K562 (cell line): ENCODE measurements around the gene NEK5. TPM values are rescaled to one million over a fixed set of nuclear protein-coding genes. Genes with fewer than 3 reads are reported as not detected.

ENCODE experiments used
- ATAC-seq: fragments of 200-7000 bp; cut with Tn5 transposase; 3 replicates; pipeline ENCODE4 v1.9.1; 2020; ENCODE audit warnings: moderate library complexity
- BruUV-seq: library from RNA; stranded (reverse); fragments of 400-500 nt; replicated peaks from 2 replicates; lab custom pipeline; 2021; lab: Mats Ljungman, UMichigan
- CTCF ChIA-PET: fragments of 300-600 bp; formaldehyde crosslinking; extraction: SDS; loops from one replicate; lab custom pipeline; 2021; ENCODE audit warnings: low intra/inter-chr PET ratio; lab: Yijun Ruan, JAX
- POLR2A ChIA-PET: fragments of 300-600, 350-650 bp; sonication (Branson Sonifier 250); formaldehyde crosslinking; extraction: SDS; loops from one replicate; lab custom pipeline; 2021; ENCODE audit warnings: antibody characterized with exemption, inconsistent platforms; lab: Yijun Ruan, JAX
- DNase-seq, 4 experiments: peaks; one replicate each; pipeline versions ENCODE4 v3.0.0 to v3.0.0-alpha.2; 2011 to 2018; ENCODE audit warnings: low spot score in 3 of 4, mixed read lengths in 3 of 4; ENCODE audit errors: extremely low read depth in 1 of 4
- FAIRE-seq: peaks from 2 replicates; lab custom pipeline; 2011; peaks lifted over from hg19 to GRCh38; lab: Jason Lieb, UNC
- H2AFZ ChIP-seq: 2 replicates; pipeline ENCODE4 v1.6.0; 2011; ENCODE audit warnings: low read depth, low read length, control low read depth, inconsistent platforms
- H3K27ac ChIP-seq: fragments of 200-600 bp; 3 replicates; pipeline ENCODE4 v1.8.0; 2011; ENCODE audit warnings: low read depth, mild to moderate bottlenecking, control low read depth, inconsistent platforms, low read length, moderate library complexity, mixed read lengths; ENCODE audit errors: extremely low read depth
- H3K27me3 ChIP-seq, 2 experiments: fragments of 300-600 bp in 1 of 2; 2 replicates in 1 of 2; 3 replicates in 1 of 2; pipeline versions ENCODE4 v1.6.0 to v1.8.0; 2011; ENCODE audit warnings: inconsistent platforms in 2 of 2, low read length in 2 of 2, mild to moderate bottlenecking in 1 of 2, mixed read lengths in 1 of 2, moderate library complexity in 1 of 2; ENCODE audit not compliant: control insufficient read depth in 2 of 2, insufficient read depth in 2 of 2
- H3K36me3 ChIP-seq: fragments of 300-600 bp; 3 replicates; pipeline ENCODE4 v1.8.0; 2011; ENCODE audit warnings: mild to moderate bottlenecking, low read length, inconsistent platforms; ENCODE audit not compliant: control insufficient read depth, insufficient read depth
- H3K4me1 ChIP-seq, 2 experiments: fragments of 200-600 bp in 1 of 2; replicated peaks in 1 of 2; 2 replicates in 1 of 2; 3 replicates in 1 of 2; pipeline versions ENCODE4 v1.5.1 to v1.8.0; 2011; ENCODE audit warnings: inconsistent platforms in 2 of 2, low read length in 2 of 2, mild to moderate bottlenecking in 1 of 2, mixed read lengths in 1 of 2, moderate library complexity in 1 of 2; ENCODE audit not compliant: control insufficient read depth in 2 of 2, insufficient read depth in 2 of 2
- H3K4me2 ChIP-seq: 2 replicates; pipeline ENCODE4 v1.6.1; 2011; ENCODE audit warnings: low read length, control low read depth, inconsistent platforms, mixed read lengths; ENCODE audit not compliant: insufficient read depth
- H3K4me3 ChIP-seq: fragments of 200-600 bp; sonication (generic), shearing (Covaris generic); 2 replicates; pipeline ENCODE4 v1.5.1; 2016; ENCODE audit warnings: control low read depth, inconsistent platforms
- H3K79me2 ChIP-seq: fragments of 200-600 bp; 3 replicates; pipeline ENCODE4 v1.8.0; 2011; ENCODE audit warnings: low read length, inconsistent platforms; ENCODE audit not compliant: control insufficient read depth, insufficient read depth
- H3K9ac ChIP-seq, 2 experiments: 2 replicates each; pipeline versions ENCODE4 v1.6.0 to v1.6.1; 2011; ENCODE audit warnings: low read depth in 2 of 2, low read length in 2 of 2, control low read depth in 1 of 2, inconsistent platforms in 1 of 2, mild to moderate bottlenecking in 1 of 2, mixed read lengths in 1 of 2; ENCODE audit not compliant: insufficient read depth in 1 of 2
- H3K9me1 ChIP-seq: one replicate; pipeline ENCODE4 v1.6.0; 2011; ENCODE audit warnings: inconsistent platforms, mild to moderate bottlenecking, low read length, moderate library complexity; ENCODE audit not compliant: control insufficient read depth, insufficient read depth
- H3K9me3 ChIP-seq: replicated peaks from 2 replicates; pipeline ENCODE4 v1.5.1; 2011; ENCODE audit warnings: low read depth, low read length, inconsistent platforms; ENCODE audit not compliant: control insufficient read depth, insufficient read depth
- H4K20me1 ChIP-seq: replicated peaks from 2 replicates; pipeline ENCODE4 v1.6.1; 2011; ENCODE audit warnings: low read length, inconsistent platforms, mixed read lengths; ENCODE audit not compliant: control insufficient read depth, insufficient read depth
- CBX1 ChIP-seq: sonication (generic); IDR thresholded peaks from 2 replicates; pipeline ENCODE4 v1.6.1; 2016; ENCODE audit warnings: antibody characterized with exemption, low read depth, mild to moderate bottlenecking
- CBX2 ChIP-seq: fragments of 200-600 bp; sonication (generic); IDR thresholded peaks from one replicate; pipeline ENCODE4 v1.6.1; 2012; ENCODE audit warnings: mild to moderate bottlenecking, low read length, inconsistent platforms; ENCODE audit not compliant: insufficient read depth, poor library complexity, severe bottlenecking
- CEBPB ChIP-seq: fragments of 450-650 bp; IDR thresholded peaks from 2 replicates; pipeline ENCODE4 v1.6.1; 2016; ENCODE audit warnings: missing genetic modification characterization, missing compliant biosample characterization
- DNMT1 ChIP-seq: fragments of 450-650 bp; IDR thresholded peaks from 2 replicates; pipeline ENCODE4 v1.6.1; 2016; ENCODE audit warnings: antibody characterized with exemption, mild to moderate bottlenecking
- EP400 ChIP-seq: fragments of 450-650 bp; IDR thresholded peaks from 2 replicates; pipeline ENCODE4 v1.6.1; 2017; ENCODE audit warnings: antibody characterized with exemption, mild to moderate bottlenecking, moderate library complexity
- GABPA ChIP-seq: fragments of 200-800 bp; sonication (Bioruptor generic); conservative IDR thresholded peaks from 2 replicates; pipeline ENCODE4 v1.6.1; 2016; ENCODE audit warnings: low read depth, missing genetic modification characterization, missing compliant biosample characterization
- GATA2 ChIP-seq: sonication (generic); formaldehyde crosslinking; IDR thresholded peaks from 2 replicates; pipeline ENCODE4 v1.4.0; 2020; ENCODE audit warnings: mild to moderate bottlenecking, missing genetic modification reagents
- MAFG ChIP-seq: fragments of 450-650 bp; conservative IDR thresholded peaks from 2 replicates; pipeline ENCODE4 v1.6.1; 2016; ENCODE audit warnings: missing genetic modification characterization, missing compliant biosample characterization
- NFXL1 ChIP-seq: fragments of 450-650 bp; formaldehyde crosslinking; IDR thresholded peaks from 2 replicates; pipeline ENCODE4 v1.4.0; 2021; ENCODE audit warnings: mild to moderate bottlenecking
- PHF8 ChIP-seq: fragments of 200-600 bp; sonication (generic); IDR thresholded peaks from 2 replicates; pipeline ENCODE4 v1.6.1; 2012; ENCODE audit warnings: mixed run types, mild to moderate bottlenecking, inconsistent platforms, low read length, moderate library complexity, borderline replicate concordance
- TARDBP ChIP-seq: fragments of 450-650 bp; IDR thresholded peaks from 2 replicates; pipeline ENCODE4 v1.6.1; 2016
- TCFL5 ChIP-seq: fragments of 250-450 bp; sonication (Bioruptor Pico); conservative IDR thresholded peaks from 2 replicates; pipeline ENCODE4 v1.6.1; 2021; ENCODE audit warnings: mild to moderate bottlenecking, moderate library complexity, matching md5 sums
- ZBTB7A ChIP-seq: IDR thresholded peaks from 2 replicates; pipeline ENCODE4 v1.6.1; 2011; ENCODE audit warnings: low read depth, mild to moderate bottlenecking, low read length, moderate library complexity, borderline replicate concordance; ENCODE audit not compliant: control insufficient read depth
- ZNF175 ChIP-seq: fragments of 200-800 bp; sonication (Bioruptor generic); IDR thresholded peaks from 2 replicates; pipeline ENCODE4 v1.6.1; 2016; ENCODE audit warnings: low read depth, mild to moderate bottlenecking, missing genetic modification characterization, missing compliant biosample characterization
- ZNF436 ChIP-seq: fragments of 250-450, 450-650 bp; sonication (Bioruptor Pico); formaldehyde crosslinking; IDR thresholded peaks from 2 replicates; pipeline ENCODE4 v1.7.0; 2020; ENCODE audit warnings: mild to moderate bottlenecking
- ZSCAN32 ChIP-seq: fragments of 450-650 bp; formaldehyde crosslinking; IDR thresholded peaks from 2 replicates; pipeline ENCODE4 v1.4.0; 2020; ENCODE audit warnings: mild to moderate bottlenecking, moderate library complexity
- WGBS: fragments of 100-300 bp; shearing (Covaris generic); methylation state at CpG from one replicate; pipeline ENCODE4 v1.1.6; 2016; ENCODE audit warnings: low coverage, mixed read lengths; ENCODE audit not compliant: insufficient coverage; ENCODE audit errors: missing lambda C conversion rate; 5-methylcytosine and 5-hydroxymethylcytosine counted together
- in situ Hi-C: fragments of 300-500 bp; cut with MboI; formaldehyde crosslinking; loops from 4 replicates; pipeline ENCODE4 v1.15.0; 2018; ENCODE audit warnings: inconsistent platforms, mixed read lengths
- intact Hi-C: fragments of 100-400 bp; cut with micrococcal nuclease; formaldehyde crosslinking; loops from 2 replicates; pipeline ENCODE4 v1.14.2; 2022
- polyA plus RNA-seq, 8 experiments: library from polyadenylated mRNA; depleted of rRNA in 4 of 8; stranded (reverse) in 5 of 8; unstranded in 3 of 8; fragments of >200 nt; fragmentation: Nextera tagmentation in 2 of 8; fragmentation: Illumina TruSeq in 1 of 8; extraction: Ambion mirVana in 2 of 8; extraction: Trizol in 1 of 8; gene quantifications; 2 replicates each; pipeline versions ENCODE4 v1.2.1 to v1.2.3, GENCODE V29; 2011 to 2014; ENCODE audit warnings: inconsistent platforms in 1 of 8, missing spikeins in 1 of 8
- total RNA-seq, 7 experiments: library from RNA; depleted of rRNA in 6 of 7; stranded (reverse); fragments of >200 nt in 6 of 7; fragmentation: Illumina TruSeq in 2 of 7; extraction: Trizol in 2 of 7; gene quantifications; 2 replicates each; pipeline versions ENCODE4 v1.2.1 to v1.2.3, GENCODE V29; 2011 to 2021; ENCODE audit warnings: low replicate concordance in 1 of 7
- TF ChIP-seq, protein P1 (sequence below): fragments of 250-450 bp; sonication (Bioruptor Pico); IDR thresholded peaks from 2 replicates; pipeline ENCODE4 v1.4.0; 2020; ENCODE audit warnings: mild to moderate bottlenecking, moderate library complexity
- TF ChIP-seq, protein P2 (sequence below): fragments of 450-650 bp; IDR thresholded peaks from 2 replicates; pipeline ENCODE4 v1.6.1; 2016; ENCODE audit warnings: missing biosample characterization, missing genetic modification characterization
- TF ChIP-seq, protein P3 (sequence below): fragments of 450-650 bp; formaldehyde crosslinking; IDR thresholded peaks from 2 replicates; pipeline ENCODE4 v1.4.0; 2022; ENCODE audit warnings: mild to moderate bottlenecking, moderate library complexity

NEK5 gene
- total and polyA plus RNA-seq, 9 of the 15 experiments (the other 6 are each of a cell fraction or from before 2014, with no cell fraction given), result 0.09 to 0.44 (median 0.33) TPM

DNA sequence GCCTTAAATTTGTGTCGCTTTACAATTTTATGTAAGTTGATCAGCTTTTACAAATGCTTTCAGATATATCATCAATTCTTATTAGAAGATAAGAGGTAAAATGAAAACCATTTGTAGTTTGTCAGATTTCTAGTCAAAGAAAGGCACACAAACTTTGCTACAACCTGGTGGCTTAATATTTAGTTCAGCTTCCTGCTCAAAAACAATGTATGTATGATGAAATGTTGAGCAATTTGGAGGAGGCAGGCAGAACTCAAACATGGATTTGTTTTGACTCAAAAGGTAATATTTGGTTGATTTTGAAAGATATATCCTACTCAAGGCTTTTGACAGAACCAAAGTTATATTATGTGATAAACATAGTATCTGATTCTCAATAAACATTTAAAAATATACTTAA, 24.2 kb downstream of the NEK5 start:
- Histone ChIP-seq H4K20me1 (no peaks in the 10 kb centered on the region), H3K4me2 (no peak overlapping the region), H3K9me1 (no peaks in the 10 kb centered on the region), H3K27ac (no peak overlapping the region), H3K79me2 (no peaks in the 10 kb centered on the region), H3K9me3 (no peaks in the 10 kb centered on the region), H3K4me1 (no peaks in the 10 kb centered on the region; a peak in 1 of 5 replicates), H2AFZ (no peak overlapping the region), H3K36me3 (no peaks in the 10 kb centered on the region), H3K4me3 (no peak overlapping the region), H3K9ac (no peak overlapping the region), H3K27me3 (no peaks in the 10 kb centered on the region)
- DNase-seq, result no peak
- FAIRE-seq, result no peak
- POLR2A ChIA-PET, result interaction anchor here (0.9 kb wide), 1 partner anchor 126 kb away, joined by 3 read pairs; no protein-coding TSS in a partner anchor
- ATAC-seq, result peak; percentile 61; the same call in 2 of the 3 replicates
- CTCF ChIA-PET, result no interaction called here
- in situ Hi-C loops, result no loop called here
- intact Hi-C loops, result no loop called here
- 46% methylated on average over 1 of the region's 1 CpG for WGBS
- no TSS peak for BruUV-seq
- TF ChIP-seq CBX1, result no peak
- 0 out of 2 replicates have a peak, but pooled peaks have one; percentile 39 for TF ChIP-seq CEBPB (tag)
- no peak for TF ChIP-seq DNMT1
- no peak for TF ChIP-seq TCFL5 (CRISPR knock-in tag)
- 0 out of 2 replicates have a peak, but pooled peaks have one; percentile 15 for TF ChIP-seq GABPA (tag)
- no peak for TF ChIP-seq MAFG
- TF ChIP-seq ZSCAN32 (CRISPR knock-in tag), result peak; percentile 49; the same call in 1 of the 2 replicates
- no peak for TF ChIP-seq NFXL1
- 0 out of 2 replicates have a peak, but pooled peaks have one; percentile 33 for TF ChIP-seq ZNF175 (CRISPR knock-in tag)
- no peak for TF ChIP-seq TARDBP
- no peak for TF ChIP-seq CBX2
- TF ChIP-seq GATA2 (CRISPR knock-in tag), result no peak
- TF ChIP-seq ZBTB7A, result no peak
- TF ChIP-seq, protein P1, sequence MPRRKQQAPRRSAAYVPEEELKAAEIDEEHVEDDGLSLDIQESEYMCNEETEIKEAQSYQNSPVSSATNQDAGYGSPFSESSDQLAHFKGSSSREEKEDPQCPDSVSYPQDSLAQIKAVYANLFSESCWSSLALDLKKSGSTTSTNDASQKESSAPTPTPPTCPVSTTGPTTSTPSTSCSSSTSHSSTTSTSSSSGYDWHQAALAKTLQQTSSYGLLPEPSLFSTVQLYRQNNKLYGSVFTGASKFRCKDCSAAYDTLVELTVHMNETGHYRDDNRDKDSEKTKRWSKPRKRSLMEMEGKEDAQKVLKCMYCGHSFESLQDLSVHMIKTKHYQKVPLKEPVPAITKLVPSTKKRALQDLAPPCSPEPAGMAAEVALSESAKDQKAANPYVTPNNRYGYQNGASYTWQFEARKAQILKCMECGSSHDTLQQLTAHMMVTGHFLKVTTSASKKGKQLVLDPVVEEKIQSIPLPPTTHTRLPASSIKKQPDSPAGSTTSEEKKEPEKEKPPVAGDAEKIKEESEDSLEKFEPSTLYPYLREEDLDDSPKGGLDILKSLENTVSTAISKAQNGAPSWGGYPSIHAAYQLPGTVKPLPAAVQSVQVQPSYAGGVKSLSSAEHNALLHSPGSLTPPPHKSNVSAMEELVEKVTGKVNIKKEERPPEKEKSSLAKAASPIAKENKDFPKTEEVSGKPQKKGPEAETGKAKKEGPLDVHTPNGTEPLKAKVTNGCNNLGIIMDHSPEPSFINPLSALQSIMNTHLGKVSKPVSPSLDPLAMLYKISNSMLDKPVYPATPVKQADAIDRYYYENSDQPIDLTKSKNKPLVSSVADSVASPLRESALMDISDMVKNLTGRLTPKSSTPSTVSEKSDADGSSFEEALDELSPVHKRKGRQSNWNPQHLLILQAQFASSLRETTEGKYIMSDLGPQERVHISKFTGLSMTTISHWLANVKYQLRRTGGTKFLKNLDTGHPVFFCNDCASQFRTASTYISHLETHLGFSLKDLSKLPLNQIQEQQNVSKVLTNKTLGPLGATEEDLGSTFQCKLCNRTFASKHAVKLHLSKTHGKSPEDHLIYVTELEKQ (CRISPR knock-in tag), result no peak
- TF ChIP-seq, protein P2, sequence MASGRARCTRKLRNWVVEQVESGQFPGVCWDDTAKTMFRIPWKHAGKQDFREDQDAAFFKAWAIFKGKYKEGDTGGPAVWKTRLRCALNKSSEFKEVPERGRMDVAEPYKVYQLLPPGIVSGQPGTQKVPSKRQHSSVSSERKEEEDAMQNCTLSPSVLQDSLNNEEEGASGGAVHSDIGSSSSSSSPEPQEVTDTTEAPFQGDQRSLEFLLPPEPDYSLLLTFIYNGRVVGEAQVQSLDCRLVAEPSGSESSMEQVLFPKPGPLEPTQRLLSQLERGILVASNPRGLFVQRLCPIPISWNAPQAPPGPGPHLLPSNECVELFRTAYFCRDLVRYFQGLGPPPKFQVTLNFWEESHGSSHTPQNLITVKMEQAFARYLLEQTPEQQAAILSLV (tag), result 0 out of 2 replicates have a peak, but pooled peaks have one; percentile 57
- TF ChIP-seq EP400, result peak; percentile 32; the same call in 1 of the 2 replicates
- no peak for TF ChIP-seq ZNF436 (CRISPR knock-in tag)
- no peak for TF ChIP-seq PHF8
- TF ChIP-seq, protein P3, sequence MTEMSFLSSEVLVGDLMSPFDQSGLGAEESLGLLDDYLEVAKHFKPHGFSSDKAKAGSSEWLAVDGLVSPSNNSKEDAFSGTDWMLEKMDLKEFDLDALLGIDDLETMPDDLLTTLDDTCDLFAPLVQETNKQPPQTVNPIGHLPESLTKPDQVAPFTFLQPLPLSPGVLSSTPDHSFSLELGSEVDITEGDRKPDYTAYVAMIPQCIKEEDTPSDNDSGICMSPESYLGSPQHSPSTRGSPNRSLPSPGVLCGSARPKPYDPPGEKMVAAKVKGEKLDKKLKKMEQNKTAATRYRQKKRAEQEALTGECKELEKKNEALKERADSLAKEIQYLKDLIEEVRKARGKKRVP (CRISPR knock-in tag), result peak; percentile 88
